Activated naive CD8-positive, alpha-beta T cell (primary cell): ENCODE data around the gene CCDC179.

Experiments
- H3K27ac Mint-ChIP-seq: one replicate; pipeline ENCODE4 v1.8.0; 2021; ENCODE audit warnings: mixed read lengths
- H3K27me3 Mint-ChIP-seq: one replicate; pipeline ENCODE4 v1.8.0; 2021; ENCODE audit warnings: mixed read lengths
- H3K36me3 Mint-ChIP-seq: one replicate; pipeline ENCODE4 v1.8.0; 2021; ENCODE audit warnings: mixed read lengths
- H3K4me1 Mint-ChIP-seq: one replicate; pipeline ENCODE4 v1.8.0; 2021; ENCODE audit warnings: low read depth, mixed read lengths
- H3K4me3 Mint-ChIP-seq: one replicate; pipeline ENCODE4 v1.8.0; 2021; ENCODE audit warnings: mild to moderate bottlenecking, mixed read lengths
- H3K9me3 Mint-ChIP-seq: one replicate; pipeline ENCODE4 v1.8.0; 2021; ENCODE audit warnings: low read depth, mixed read lengths

Gene CCDC179

GRCh38 chr11:22832315-22833015 lies 27.8 kb downstream of the CCDC179 start:
- Mint-ChIP-seq H3K4me1 (peaks cover 14% of the 10 kb centered on the region), H3K9me3 (no peaks in the 10 kb centered on the region), H3K4me3 (no peak overlapping the region), H3K27ac (no peak overlapping the region), H3K36me3 (no peaks in the 10 kb centered on the region), H3K27me3 (no peaks in the 10 kb centered on the region)

- Mint-ChIP-seq H3K4me1 (peaks cover 19% of the 10 kb centered on the region), H3K27ac (peak overlapping the region; percentile 28), H3K4me3 (peak overlapping the region; percentile 94), H3K27me3 (no peaks in the 10 kb centered on the region), H3K36me3 (no peaks in the 10 kb centered on the region), H3K9me3 (no peaks in the 10 kb centered on the region)
These were observed 30.2 kb downstream of the CCDC179 start for GRCh38 chr11:22830082-22830414.

DNA sequence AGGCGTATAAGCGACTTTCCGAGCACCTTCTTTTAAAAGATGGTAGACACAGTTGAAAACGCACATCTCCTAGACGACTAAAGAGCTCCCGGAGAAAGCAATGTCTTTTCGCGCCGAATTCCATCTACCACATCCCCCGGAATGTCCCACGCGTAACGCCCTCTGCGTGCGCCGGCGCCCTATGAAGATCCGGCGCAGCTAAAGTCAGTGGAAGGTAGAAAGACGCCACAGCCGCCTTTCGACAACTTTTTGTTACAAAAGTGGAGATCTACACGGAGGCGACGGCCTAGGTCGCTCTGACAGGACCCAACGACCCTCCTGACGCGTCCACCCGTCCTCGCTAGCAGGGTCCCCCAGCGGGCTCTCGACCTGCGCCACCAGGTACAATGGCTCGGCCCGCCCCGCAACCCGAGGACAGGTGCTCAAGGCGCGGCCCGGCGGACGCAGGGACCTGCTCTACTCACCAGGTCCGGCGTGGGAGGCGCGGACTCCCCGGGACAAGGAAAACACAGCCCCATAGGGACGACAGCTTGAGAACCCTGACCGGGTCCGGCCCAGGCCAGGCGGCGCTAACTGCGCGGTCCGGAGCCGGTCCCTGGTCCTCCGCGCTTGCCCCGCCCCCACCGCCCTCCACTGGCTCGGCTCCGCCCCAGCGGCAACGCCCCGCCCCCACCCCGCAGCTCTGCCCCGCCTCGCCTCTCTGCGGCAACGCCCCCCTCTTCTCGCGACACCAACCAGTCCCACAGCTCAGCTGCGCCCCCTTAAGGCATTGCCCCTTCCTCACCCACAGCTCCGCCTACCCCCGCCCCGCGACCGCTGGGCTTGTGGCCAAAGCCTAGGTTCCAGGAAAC lies 30.8 kb downstream of the CCDC179 start, which contains the start of gene SVIP:
TSS of gene SVIP (minus strand) at position 571 of the 851 bp plus-strand sequence. CDS start at position 518, 53 bp downstream.
- H3K9me3 Mint-ChIP-seq = no peaks in the 10 kb centered on the region
- peak within 1 kb of the TSS; percentile 94 for H3K4me3 Mint-ChIP-seq
- no peaks in the 10 kb centered on the region for H3K27me3 Mint-ChIP-seq
- peak within 1 kb of the TSS; percentile 90 for H3K27ac Mint-ChIP-seq
- peaks cover 3% of the 10 kb centered on the region for H3K36me3 Mint-ChIP-seq
- H3K4me1 Mint-ChIP-seq = peaks cover 19% of the 10 kb centered on the region

DNA sequence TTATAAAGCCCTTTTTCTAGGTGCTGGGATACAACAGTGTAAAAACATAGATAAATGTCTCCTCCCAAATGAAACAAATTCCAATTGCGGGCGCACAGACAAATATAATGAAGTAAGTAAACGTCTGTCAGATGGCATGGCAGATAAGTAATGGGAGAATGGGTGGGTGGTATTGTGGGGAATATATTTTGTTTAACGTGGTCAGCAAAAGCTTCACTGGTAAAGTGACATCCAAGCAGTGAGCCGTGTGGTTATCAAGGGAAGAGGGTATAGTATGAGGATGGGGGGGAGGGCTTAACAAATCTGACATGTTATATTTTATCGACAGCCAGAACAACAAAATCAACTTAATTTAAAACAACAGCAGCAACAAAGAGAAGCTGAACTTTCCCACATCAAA lies 31.9 kb downstream of the CCDC179 start:
- H3K27me3 Mint-ChIP-seq = no peaks in the 10 kb centered on the region
- H3K36me3 Mint-ChIP-seq = peaks cover 8% of the 10 kb centered on the region
- peaks cover 19% of the 10 kb centered on the region for H3K4me1 Mint-ChIP-seq
- H3K4me3 Mint-ChIP-seq = peak overlapping the region; percentile 94
- H3K27ac Mint-ChIP-seq = peak overlapping the region; percentile 90
- H3K9me3 Mint-ChIP-seq = no peaks in the 10 kb centered on the region

DNA sequence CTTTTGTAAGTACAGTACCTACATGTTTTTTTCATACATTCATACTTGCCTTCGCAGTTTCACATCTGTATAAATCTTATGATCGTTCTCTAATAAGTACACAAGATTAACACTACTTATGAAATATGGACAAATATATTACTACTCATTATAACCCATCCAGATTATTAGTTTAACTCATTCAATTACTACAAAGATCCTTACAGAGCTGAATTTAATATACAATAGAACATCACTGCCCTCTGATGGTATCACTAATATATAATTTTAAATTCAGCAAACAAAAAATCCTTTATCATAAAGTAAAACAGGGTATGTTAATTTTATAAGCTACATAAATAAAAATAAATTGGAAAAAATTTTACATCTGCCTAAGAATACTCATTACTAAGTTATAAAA lies 38.1 kb downstream of the CCDC179 start:
- Mint-ChIP-seq H3K27me3 (no peaks in the 10 kb centered on the region), H3K36me3 (peaks cover 46% of the 10 kb centered on the region)

GRCh38 chr11:22809893-22810292 lies 50.4 kb downstream of the CCDC179 start:
- Mint-ChIP-seq H3K36me3 (peaks cover 5% of the 10 kb centered on the region), H3K27ac (no peak overlapping the region), H3K27me3 (peaks cover 3% of the 10 kb centered on the region), H3K4me1 (no peaks in the 10 kb centered on the region), H3K9me3 (peaks cover 23% of the 10 kb centered on the region), H3K4me3 (no peak overlapping the region)

More for the DNA sequence above, 38.1 kb downstream of the CCDC179 start:
- Mint-ChIP-seq H3K4me3 (no peak overlapping the region), H3K4me1 (peaks cover 3% of the 10 kb centered on the region), H3K27ac (no peak overlapping the region), H3K9me3 (peaks cover 8% of the 10 kb centered on the region)

DNA sequence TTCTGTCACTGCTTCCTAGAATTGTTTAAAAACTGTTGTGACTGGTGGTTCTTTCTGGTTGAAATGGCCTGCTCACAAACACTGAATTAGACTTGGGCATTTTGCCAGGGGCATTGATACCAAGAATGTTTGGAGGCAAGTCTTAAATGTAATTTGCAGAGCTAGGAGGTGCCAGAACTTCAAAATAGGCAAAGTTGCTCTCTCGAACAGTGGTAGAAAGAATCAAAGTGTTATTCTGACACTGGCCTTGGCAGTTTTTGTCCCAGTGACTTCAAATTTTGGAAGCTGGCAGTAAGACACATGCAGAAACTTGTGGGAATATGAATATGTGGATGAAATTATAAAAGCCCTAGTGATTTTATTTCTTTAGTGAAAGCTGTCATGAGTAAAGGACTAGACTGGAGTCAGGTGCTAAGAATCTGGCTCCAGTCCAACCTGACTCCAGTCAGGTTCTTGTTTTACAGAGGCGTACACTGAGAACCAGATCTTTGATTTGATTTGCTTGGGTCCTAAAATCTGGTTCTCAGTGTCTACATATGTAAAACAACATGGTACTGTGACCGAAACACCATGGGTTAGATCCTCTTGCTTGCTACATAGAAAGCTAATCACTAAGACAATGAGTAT lies 51.6 kb downstream of the CCDC179 start:
- Mint-ChIP-seq H3K9me3 (peaks cover 13% of the 10 kb centered on the region), H3K27me3 (peaks cover 3% of the 10 kb centered on the region), H3K36me3 (peaks cover 1% of the 10 kb centered on the region), H3K4me3 (no peak overlapping the region), H3K27ac (no peak overlapping the region), H3K4me1 (no peaks in the 10 kb centered on the region)

DNA sequence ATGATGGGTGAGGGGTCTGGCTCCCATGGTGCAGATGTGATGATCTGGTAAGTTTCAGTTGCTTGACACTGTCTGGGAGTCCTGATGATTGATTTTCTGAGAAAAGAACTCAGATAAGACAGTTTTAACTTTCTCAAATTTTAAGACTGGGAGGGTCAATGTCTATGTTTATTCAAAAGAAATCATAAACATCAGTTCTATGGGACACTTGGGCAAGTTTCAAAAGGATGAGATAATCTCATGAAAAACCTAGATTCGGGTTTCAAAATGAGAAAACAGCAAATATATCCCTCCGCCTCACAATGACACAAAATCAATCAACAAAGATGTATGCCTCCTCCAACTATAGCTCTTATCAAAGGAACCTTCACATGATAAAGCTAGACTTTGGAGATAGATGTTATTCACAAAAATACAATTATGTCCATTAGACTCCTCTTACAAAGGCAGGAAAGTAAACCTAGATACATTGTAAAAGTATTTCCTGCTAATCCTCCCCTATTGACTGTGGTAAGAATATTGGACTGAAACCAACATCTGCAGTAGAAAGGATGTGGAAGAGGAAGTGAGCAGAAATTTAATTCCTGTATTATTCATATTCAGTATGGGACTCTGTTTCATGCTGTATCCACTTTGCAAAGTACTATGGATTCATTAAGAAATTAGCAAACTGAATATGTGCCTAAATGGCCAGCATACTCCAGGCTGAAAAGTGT lies 52.3 kb downstream of the CCDC179 start:
- Mint-ChIP-seq H3K4me3 (no peak overlapping the region), H3K27me3 (peaks cover 3% of the 10 kb centered on the region), H3K9me3 (peaks cover 11% of the 10 kb centered on the region), H3K4me1 (no peaks in the 10 kb centered on the region), H3K36me3 (no peaks in the 10 kb centered on the region), H3K27ac (no peak overlapping the region)

DNA sequence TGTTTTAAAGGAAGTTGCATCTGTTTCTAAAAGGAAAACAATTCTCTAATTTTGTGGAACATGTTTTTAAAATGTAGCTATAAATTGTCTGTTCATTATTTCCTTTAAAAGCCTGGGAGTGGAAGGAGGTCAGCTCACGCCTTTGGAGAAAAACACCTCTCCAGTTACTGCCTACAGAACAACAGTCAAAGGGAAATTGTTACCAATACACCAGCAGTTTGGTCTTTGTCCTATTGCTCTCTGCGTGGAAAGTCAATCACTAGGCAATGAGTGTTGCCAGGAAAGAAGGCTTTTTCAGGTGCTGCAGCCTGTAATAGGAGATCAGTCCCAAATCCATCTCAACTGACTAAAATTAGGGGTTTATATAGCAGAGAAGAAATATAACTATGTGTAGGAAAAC lies 52.9 kb downstream of the CCDC179 start:
- Mint-ChIP-seq H3K9me3 (peaks cover 11% of the 10 kb centered on the region), H3K36me3 (no peaks in the 10 kb centered on the region), H3K4me1 (no peaks in the 10 kb centered on the region), H3K4me3 (no peak overlapping the region), H3K27me3 (peaks cover 3% of the 10 kb centered on the region), H3K27ac (no peak overlapping the region)

DNA sequence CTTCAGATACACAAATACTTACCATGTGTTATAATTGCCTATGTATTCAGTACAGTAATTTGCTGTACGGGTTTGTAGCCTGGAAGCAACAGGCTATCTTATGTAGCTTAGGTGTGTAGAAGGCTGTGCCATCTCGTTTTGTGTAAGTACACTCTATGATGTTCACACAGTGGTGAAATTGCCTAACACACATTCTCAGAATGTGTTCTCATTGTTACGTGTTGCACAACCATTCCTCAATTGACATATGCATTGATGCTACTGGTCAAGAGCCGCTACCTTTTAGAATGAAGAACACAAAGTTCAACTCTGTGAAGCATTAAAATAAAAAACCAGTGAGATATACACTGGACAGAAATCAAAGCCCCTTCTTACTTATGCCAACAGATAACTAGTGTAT lies 57.4 kb downstream of the CCDC179 start:
- H3K27me3 Mint-ChIP-seq = peaks cover 10% of the 10 kb centered on the region
- no peak overlapping the region for H3K27ac Mint-ChIP-seq
- no peak overlapping the region for H3K4me3 Mint-ChIP-seq
- no peaks in the 10 kb centered on the region for H3K36me3 Mint-ChIP-seq
- no peaks in the 10 kb centered on the region for H3K9me3 Mint-ChIP-seq
- H3K4me1 Mint-ChIP-seq = no peaks in the 10 kb centered on the region

DNA sequence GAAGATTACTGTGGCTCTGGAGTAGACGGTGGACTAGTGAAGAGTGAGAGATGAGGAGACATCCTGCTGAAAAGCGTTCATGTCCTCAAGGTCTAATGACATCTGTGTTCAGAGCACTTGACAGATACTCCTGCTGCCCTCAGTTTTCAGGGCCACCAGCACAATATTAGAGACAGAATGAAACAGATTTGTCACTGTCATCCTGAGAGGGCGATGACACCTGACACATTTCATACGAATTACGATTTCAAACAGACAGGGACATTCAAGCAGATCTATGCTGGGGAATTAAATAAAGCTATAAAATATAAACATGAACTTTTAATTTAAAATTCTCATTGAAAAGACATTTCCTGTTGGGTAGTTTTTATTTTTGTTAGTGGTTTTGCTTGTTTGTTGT lies 59.8 kb downstream of the CCDC179 start:
- H3K27ac Mint-ChIP-seq = no peak overlapping the region
- H3K9me3 Mint-ChIP-seq = no peaks in the 10 kb centered on the region
- no peaks in the 10 kb centered on the region for H3K36me3 Mint-ChIP-seq
- no peaks in the 10 kb centered on the region for H3K4me1 Mint-ChIP-seq
- no peak overlapping the region for H3K4me3 Mint-ChIP-seq
- peaks cover 9% of the 10 kb centered on the region for H3K27me3 Mint-ChIP-seq

DNA sequence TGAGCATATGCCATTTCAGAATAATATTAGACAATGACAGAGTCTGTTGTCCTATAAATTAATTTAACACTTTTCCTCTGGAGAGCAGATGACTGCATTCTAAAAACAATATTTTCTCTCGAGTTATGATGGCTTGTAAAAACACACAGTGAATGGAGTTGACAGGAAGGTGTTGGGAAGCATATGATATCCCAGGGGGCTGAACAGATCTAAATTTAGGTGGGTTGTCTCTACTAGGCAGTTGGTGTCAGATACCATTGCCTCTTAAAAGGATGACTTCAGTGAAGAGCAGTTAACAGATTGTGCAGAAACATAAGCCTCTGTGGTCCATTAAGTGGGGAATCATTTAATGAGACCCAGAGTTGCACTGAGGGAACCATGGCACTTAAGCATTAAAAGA lies 61.4 kb downstream of the CCDC179 start:
- H3K36me3 Mint-ChIP-seq = no peaks in the 10 kb centered on the region
- no peak overlapping the region for H3K27ac Mint-ChIP-seq
- no peaks in the 10 kb centered on the region for H3K4me1 Mint-ChIP-seq
- no peak overlapping the region for H3K4me3 Mint-ChIP-seq
- no peaks in the 10 kb centered on the region for H3K9me3 Mint-ChIP-seq
- peaks cover 9% of the 10 kb centered on the region for H3K27me3 Mint-ChIP-seq

DNA sequence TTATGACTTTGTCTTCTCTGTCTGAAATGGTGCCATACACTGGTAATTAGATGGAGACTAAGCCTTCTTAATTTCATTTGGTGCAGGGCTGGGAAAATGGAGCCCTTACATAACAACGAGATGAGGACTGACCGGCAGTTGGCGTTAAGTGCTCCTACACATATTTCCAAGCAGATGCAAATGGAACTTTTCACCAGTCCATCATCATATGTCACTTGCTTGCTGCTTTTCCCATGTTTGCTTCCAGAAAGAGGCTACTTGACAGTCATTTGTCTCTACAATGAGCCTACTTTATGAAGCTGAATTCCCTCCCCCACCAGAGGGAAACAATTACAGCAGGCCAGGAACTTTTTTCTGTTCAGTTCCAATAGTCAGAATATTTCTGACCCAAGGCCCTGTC lies 63.2 kb downstream of the CCDC179 start:
- no peaks in the 10 kb centered on the region for H3K36me3 Mint-ChIP-seq
- H3K9me3 Mint-ChIP-seq = no peaks in the 10 kb centered on the region
- H3K27me3 Mint-ChIP-seq = peaks cover 9% of the 10 kb centered on the region
- no peaks in the 10 kb centered on the region for H3K4me1 Mint-ChIP-seq
- H3K4me3 Mint-ChIP-seq = no peak overlapping the region
- no peak overlapping the region for H3K27ac Mint-ChIP-seq
